ENCODE results near the gene IQCE.
"Not testable (repeated sequence)": the region's sequence is repeated elsewhere in the genome, so short reads cannot be mapped to it uniquely, and the experiment has no call there.

The IQCE gene

DNA sequence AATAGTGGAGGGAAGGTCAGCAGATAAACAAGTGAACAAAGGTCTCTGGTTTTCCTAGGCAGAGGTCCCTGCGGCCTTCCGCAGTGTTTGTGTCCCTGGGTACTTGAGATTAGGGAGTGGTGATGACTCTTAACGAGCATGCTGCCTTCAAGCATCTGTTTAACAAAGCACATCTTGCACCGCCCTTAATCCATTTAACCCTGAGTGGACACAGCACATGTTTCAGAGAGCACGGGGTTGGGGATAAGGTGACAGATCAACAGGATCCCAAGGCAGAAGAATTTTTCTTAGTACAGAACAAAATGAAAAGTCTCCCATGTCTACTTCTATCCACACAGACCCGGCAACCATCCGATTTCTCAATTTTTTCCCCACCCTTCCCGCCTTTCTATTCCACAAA, 25.2 kb upstream of the IQCE start:
- FAIRE-seq: not testable (repeated sequence)

DNA sequence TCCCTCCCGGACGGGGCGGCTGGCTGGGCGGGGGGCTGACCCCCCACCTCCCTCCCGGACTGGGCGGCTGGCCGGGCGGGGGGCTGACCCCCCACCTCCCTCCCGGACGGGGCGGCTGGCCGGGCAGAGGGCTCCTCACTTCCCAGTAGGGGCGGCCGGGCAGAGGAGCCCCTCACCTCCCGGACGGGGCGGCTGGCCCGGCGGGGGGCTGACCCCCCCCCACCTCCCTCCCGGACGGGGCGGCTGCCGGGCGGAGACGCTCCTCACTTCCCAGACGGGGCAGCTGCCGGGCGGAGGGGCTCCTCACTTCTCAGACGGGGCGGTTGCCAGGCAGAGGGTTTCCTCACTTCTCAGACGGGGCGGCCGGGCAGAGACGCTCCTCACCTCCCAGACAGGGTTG, 24.6 kb upstream of the IQCE start:
- not testable (repeated sequence) for FAIRE-seq

DNA sequence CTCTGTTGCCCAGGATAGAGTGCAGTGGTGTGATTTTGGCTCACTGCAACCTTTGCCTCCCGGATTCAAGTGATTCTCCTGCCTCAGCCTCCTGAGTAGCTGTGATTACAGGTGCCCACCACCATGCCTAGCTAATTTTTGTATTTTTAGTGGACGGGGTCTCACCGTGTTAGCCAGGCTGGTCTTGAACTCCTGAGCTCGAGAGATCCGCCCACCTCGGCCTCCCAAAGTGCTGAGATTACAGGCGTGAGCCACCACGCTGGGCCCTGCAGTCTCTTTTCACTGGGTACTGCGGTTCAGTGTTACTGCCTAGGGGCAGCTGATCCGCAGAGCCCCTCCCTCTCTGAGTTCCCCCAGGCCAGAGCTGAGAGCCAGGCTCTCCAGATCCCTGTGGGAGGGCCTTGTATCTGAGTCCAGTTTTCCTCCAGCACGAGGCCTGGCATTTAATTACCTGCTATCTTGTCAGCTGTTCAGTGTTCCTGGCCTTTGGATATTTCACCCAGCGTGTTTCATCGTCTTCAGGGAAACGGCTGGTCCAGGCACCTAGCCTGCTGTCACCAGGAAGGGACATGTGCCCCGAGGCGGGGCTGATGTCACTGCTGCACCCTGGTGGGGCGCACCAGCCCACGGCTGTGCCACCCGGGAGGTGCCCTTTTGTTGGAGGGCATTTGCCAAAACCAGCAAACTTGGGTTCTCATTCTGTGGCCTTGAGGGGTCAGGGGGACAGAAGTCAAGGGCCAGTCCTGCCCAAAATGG, 22.7 kb upstream of the IQCE start:
- FAIRE-seq: not testable (repeated sequence)

GRCh38 chr7:2537981-2538851, 20.6 kb upstream of the IQCE start:
- FAIRE-seq: no peak

GRCh38 chr7:2539031-2539911, 19.5 kb upstream of the IQCE start:
- FAIRE-seq: no peak

GRCh38 chr7:2540133-2540532, 18.6 kb upstream of the IQCE start:
- FAIRE-seq: no peak

GRCh38 chr7:2540641-2541051, 18.1 kb upstream of the IQCE start:
- no peak for FAIRE-seq

GRCh38 chr7:2541291-2542010, 17.3 kb upstream of the IQCE start:
- FAIRE-seq: no peak

- FAIRE-seq: no peak
Measured at GRCh38 chr7:2542011-2542915, 16.5 kb upstream of the IQCE start.

- FAIRE-seq: no peak
Measured at GRCh38 chr7:2542916-2543871, 15.6 kb upstream of the IQCE start.

DNA sequence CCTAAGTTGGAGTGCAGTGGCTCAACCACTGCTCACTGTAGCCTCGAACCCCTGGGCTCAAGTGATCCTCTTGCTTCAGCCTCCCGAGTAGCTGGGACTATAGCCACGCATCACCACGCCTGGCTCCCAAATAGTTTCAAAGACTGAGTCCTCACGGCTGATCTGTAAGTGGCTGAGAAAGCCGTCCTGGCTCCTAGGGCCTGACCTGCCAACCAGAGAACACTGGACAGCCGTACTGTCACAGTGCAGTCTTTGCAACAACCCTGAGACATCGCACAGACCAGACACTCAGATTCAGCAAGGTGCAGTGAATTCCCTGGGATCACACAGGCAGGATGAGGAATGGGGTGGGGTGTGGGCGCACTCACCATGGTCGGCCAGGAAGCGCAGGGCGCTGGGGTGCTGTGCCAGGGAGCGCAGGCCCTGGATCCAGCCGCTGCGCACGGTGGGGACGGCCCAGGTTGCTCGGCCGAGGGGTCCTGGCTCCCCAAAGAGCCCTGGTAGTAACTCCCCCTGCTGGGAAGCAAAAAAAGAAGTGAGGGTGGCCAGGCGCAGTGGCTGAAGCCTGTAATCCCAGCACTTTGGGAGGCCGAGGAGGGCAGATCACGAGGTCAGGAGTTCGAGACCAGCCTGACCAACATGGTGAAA, 14.1 kb upstream of the IQCE start:
- FAIRE-seq: no peak

DNA sequence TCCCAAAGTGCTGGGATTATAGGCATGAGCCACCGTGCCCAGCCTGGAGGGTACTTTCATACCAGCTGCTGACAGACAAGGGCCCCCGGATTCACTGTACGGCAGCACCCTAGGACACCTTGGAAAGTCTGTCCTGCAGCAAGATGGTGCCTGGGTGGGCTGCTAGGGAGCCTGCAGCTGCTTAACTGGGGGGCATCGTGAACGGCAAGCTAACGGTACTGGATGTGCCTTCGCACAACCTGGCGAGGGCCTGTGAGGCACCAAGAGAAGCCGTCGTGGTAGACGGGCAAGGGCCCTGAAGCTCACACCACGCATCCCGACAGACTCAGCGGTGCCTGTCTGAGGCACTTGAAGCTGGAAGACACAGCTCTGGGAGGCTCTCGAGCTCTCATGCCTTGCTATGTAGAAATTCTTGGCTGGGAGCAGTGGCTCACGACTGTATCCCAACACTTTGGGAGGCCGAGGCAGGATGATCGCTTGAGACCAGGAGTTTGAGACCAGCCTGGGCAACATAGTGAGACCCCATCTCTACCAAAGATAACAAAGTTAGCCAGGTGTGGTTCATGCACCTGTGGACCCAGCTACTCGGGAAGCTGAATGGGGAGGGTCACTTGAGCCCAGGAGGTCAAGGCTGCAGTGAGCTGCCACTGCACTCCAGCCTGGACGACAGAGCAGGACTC, 12.9 kb upstream of the IQCE start:
- FAIRE-seq: no peak

GRCh38 chr7:2546776-2547586, 11.8 kb upstream of the IQCE start:
- no peak for FAIRE-seq

GRCh38 chr7:2551418-2551817, 7.4 kb upstream of the IQCE start:
- no peak for FAIRE-seq

- no peak for FAIRE-seq
Measured at GRCh38 chr7:2553108-2553507, 5.7 kb upstream of the IQCE start.

GRCh38 chr7:2553831-2554581, 4.8 kb upstream of the IQCE start:
- FAIRE-seq: no peak

DNA sequence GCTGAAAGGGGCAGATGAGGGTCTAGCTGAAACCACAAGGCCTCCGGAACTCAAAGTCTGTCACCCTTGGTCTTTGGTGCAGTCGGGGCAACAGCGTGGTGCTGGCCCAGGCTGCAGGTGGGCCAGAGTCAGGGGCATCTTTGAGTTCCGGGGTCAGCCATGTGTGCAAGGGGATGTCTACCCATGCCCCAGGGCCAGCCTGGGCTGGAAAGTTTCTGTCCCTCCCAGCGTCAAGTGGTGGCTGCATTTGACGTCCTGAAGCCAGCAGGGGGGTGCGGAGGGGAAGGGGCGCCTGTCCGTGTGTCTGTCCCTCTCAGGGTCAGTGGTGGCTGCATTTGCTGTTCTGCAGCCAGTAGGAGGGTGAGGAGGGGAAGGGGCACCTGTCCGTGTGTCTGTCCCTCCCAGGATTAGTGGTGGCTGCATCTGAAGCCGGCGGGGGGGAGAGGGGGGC, 4.1 kb upstream of the IQCE start:
- no peak for FAIRE-seq
